Uterus (tissue), 4 donors: Measurements from ENCODE around the gene LDLRAD4. TPM values are rescaled to one million over a fixed set of nuclear protein-coding genes. Genes with fewer than 3 reads are reported as not detected.

ENCODE experiments used
- DNase-seq, 2 donors: peaks; one replicate each; pipeline ENCODE4 v3.0.0-alpha.2; 2019 to 2020
- H3K27ac ChIP-seq, 2 donors: fragments of 200-600 bp; sonication (generic); 1 replicate in 1 of 2; 2 replicates in 1 of 2; pipeline ENCODE4 v1.5.1; 2016 to 2018
- H3K27me3 ChIP-seq, 2 donors: fragments of 200-600 bp; sonication (generic); one replicate each; pipeline ENCODE4 v1.5.1; 2018 to 2019; ENCODE audit warnings: control low read depth in 1 of 2
- H3K36me3 ChIP-seq, 2 donors: fragments of 200-600 bp; sonication (generic); one replicate each; pipeline ENCODE4 v1.5.1; 2019; ENCODE audit warnings: control low read depth in 1 of 2
- H3K4me1 ChIP-seq, 2 donors: fragments of 200-600 bp; sonication (generic); one replicate each; pipeline ENCODE4 v1.5.1; 2018 to 2019; ENCODE audit warnings: control low read depth in 1 of 2
- H3K4me3 ChIP-seq, 2 donors: fragments of 200-600 bp; sonication (generic); 1 replicate in 1 of 2; 2 replicates in 1 of 2; pipeline ENCODE4 v1.5.1; 2018 to 2019; ENCODE audit warnings: mild to moderate bottlenecking in 1 of 2
- H3K9me3 ChIP-seq, 2 donors: fragments of 200-600 bp; sonication (generic); one replicate each; pipeline ENCODE4 v1.5.1; 2019; ENCODE audit warnings: control low read depth in 1 of 2
- CTCF ChIP-seq, 4 experiments: fragments of 200-600 bp in 2 of 4; fragments of 450-650 bp in 2 of 4; sonication (generic) in 2 of 4; IDR thresholded peaks; one replicate each; pipeline ENCODE4 v1.5.1; 2016 to 2019; ENCODE audit warnings: antibody characterized with exemption in 4 of 4, mild to moderate bottlenecking in 2 of 4, moderate library complexity in 1 of 4
- POLR2A ChIP-seq, 2 donors: fragments of 450-650 bp; IDR thresholded peaks; one replicate each; pipeline ENCODE4 v1.6.1; 2016; ENCODE audit warnings: antibody characterized with exemption in 2 of 2, mild to moderate bottlenecking in 1 of 2, moderate library complexity in 1 of 2
- intact Hi-C: fragments of 100-400 bp; cut with DNase I; formaldehyde crosslinking; loops from one replicate; pipeline ENCODE4 v1.15.1; 2023; ENCODE audit warnings: low total_unique reads
- total RNA-seq, 4 donors: library from RNA; depleted of rRNA in 3 of 4; stranded (reverse); fragments of >200 nt in 3 of 4; gene quantifications; one replicate each; pipeline versions ENCODE4 v1.1.0 to v1.2.4, GENCODE V29; 2014 to 2023
- donor health status: DM: yes; HTN: yes; CAD: no.

LDLRAD4 gene
- total RNA-seq, 4 donors from 2014 or later, result 23.8 to 82.2 (median 39.3) TPM

GRCh38 chr18:13643261-13643751 lies 424.7 kb downstream of the LDLRAD4 start:
- H3K36me3 ChIP-seq, result no peaks in the 10 kb centered on the region
- DNase-seq, result no peak
- no peaks in the 10 kb centered on the region for H3K9me3 ChIP-seq
- no peaks in the 10 kb centered on the region for H3K4me1 ChIP-seq
- H3K27ac ChIP-seq, result no peak overlapping the region
- no peaks in the 10 kb centered on the region for H3K27me3 ChIP-seq
- intact Hi-C loops, result no loop called here
- no peak for TF ChIP-seq CTCF (IDR thresholded peaks at IDR 0.05)
- TF ChIP-seq POLR2A (IDR thresholded peaks at IDR 0.05), result no peak
- H3K4me3 ChIP-seq, result no peak overlapping the region

- Histone ChIP-seq H3K4me1 (no peaks in the 10 kb centered on the region), H3K4me3 (no peak overlapping the region), H3K9me3 (no peaks in the 10 kb centered on the region), H3K36me3 (no peaks in the 10 kb centered on the region), H3K27ac (no peak overlapping the region), H3K27me3 (no peaks in the 10 kb centered on the region)
- no peak for TF ChIP-seq CTCF (IDR thresholded peaks at IDR 0.05)
- TF ChIP-seq POLR2A (IDR thresholded peaks at IDR 0.05), result no peak
- intact Hi-C loops, result no loop called here
- no peak for DNase-seq
These were observed 426.5 kb downstream of the LDLRAD4 start for GRCh38 chr18:13645093-13645492.

GRCh38 chr18:13646633-13647032 lies 428.1 kb downstream of the LDLRAD4 start:
- no peak overlapping the region for H3K4me3 ChIP-seq
- no peaks in the 10 kb centered on the region for H3K9me3 ChIP-seq
- no peak overlapping the region for H3K27ac ChIP-seq
- H3K36me3 ChIP-seq, result no peaks in the 10 kb centered on the region
- no peaks in the 10 kb centered on the region for H3K27me3 ChIP-seq
- TF ChIP-seq POLR2A (IDR thresholded peaks at IDR 0.05) (no peak), CTCF (IDR thresholded peaks at IDR 0.05) (no peak)
- no peak for DNase-seq
- no peaks in the 10 kb centered on the region for H3K4me1 ChIP-seq
- intact Hi-C loops, result no loop called here

GRCh38 chr18:13647761-13648160 lies 429.2 kb downstream of the LDLRAD4 start:
- TF ChIP-seq POLR2A (IDR thresholded peaks at IDR 0.05), result no peak
- no peak for TF ChIP-seq CTCF (IDR thresholded peaks at IDR 0.05)
- H3K27ac ChIP-seq, result no peak overlapping the region
- no peak for DNase-seq

GRCh38 chr18:13649397-13650390 lies 431.1 kb downstream of the LDLRAD4 start:
- TF ChIP-seq POLR2A (IDR thresholded peaks at IDR 0.05) (no peak), CTCF (IDR thresholded peaks at IDR 0.05) (no peak)
- DNase-seq, result no peak
- Histone ChIP-seq H3K27ac (no peak overlapping the region), H3K4me1 (no peaks in the 10 kb centered on the region), H3K4me3 (no peak overlapping the region), H3K9me3 (no peaks in the 10 kb centered on the region), H3K36me3 (no peaks in the 10 kb centered on the region), H3K27me3 (no peaks in the 10 kb centered on the region)
- intact Hi-C loops, result no loop called here

More at GRCh38 chr18:13647761-13648160, 429.2 kb downstream of the LDLRAD4 start:
- H3K27me3 ChIP-seq, result no peaks in the 10 kb centered on the region
- intact Hi-C loops, result no loop called here
- no peaks in the 10 kb centered on the region for H3K9me3 ChIP-seq
- H3K36me3 ChIP-seq, result no peaks in the 10 kb centered on the region
- H3K4me1 ChIP-seq, result no peaks in the 10 kb centered on the region
- no peak overlapping the region for H3K4me3 ChIP-seq
